Measurements from ENCODE around the gene MIPEP. TPM values are rescaled to one million over a fixed set of nuclear protein-coding genes. Genes with fewer than 3 reads are reported as not detected.

MIPEP gene
- total RNA-seq, 2 experiments from 2014 or later: 3.9 to 4.8 TPM

GRCh38 chr13:23877286-23877685, 11.9 kb downstream of the MIPEP start:
- no peaks in the 10 kb centered on the region for H3K9me3 Mint-ChIP-seq
- H3K4me3 ChIP-seq (ENCODE audit: low read length): no peak overlapping the region
- ATAC-seq (ENCODE audit: poor library complexity) (no peak), DNase-seq (no peak)
- CTCF ChIA-PET: no interaction called here
- H3K9me3 ChIP-seq (ENCODE audit: control insufficient read depth in 1 of 2, insufficient read depth in 1 of 2, low read length in 2 of 2): no peaks in the 10 kb centered on the region
- no peaks in the 10 kb centered on the region for H3K27me3 Mint-ChIP-seq
- no peak overlapping the region for H3K27ac Mint-ChIP-seq
- H3K4me3 Mint-ChIP-seq: no peak overlapping the region
- peaks cover 43% of the 10 kb centered on the region for H3K36me3 Mint-ChIP-seq (ENCODE audit: low read depth)
- H3K4me1 Mint-ChIP-seq (ENCODE audit: low read depth): no peaks in the 10 kb centered on the region
- no peak for TF ChIP-seq CTCF (IDR thresholded peaks at IDR 0.05)
- H3K27ac ChIP-seq (ENCODE audit: low read depth in 1 of 2, low read length in 2 of 2): no peak overlapping the region
- POLR2A ChIA-PET: no interaction called here
- no peaks in the 10 kb centered on the region for H3K27me3 ChIP-seq (ENCODE audit: control insufficient read depth in 1 of 2, insufficient read depth in 2 of 2, low read length in 2 of 2)
- peaks cover 12% of the 10 kb centered on the region for H3K36me3 ChIP-seq (ENCODE audit: insufficient read depth, low read length)
- intact Hi-C loops (cut with DNase I, micrococcal nuclease): loop anchor here in 1 of 2 experiments (5.0 kb wide), 1 partner anchor 300 kb away; no protein-coding TSS in a partner anchor
- H3K4me1 ChIP-seq (ENCODE audit: insufficient read depth, low read length): no peaks in the 10 kb centered on the region

- no peaks in the 10 kb centered on the region for H3K27me3 Mint-ChIP-seq
- DNase-seq (no peak), ATAC-seq (ENCODE audit: poor library complexity) (no peak)
- CTCF ChIA-PET: no interaction called here
- H3K36me3 Mint-ChIP-seq (ENCODE audit: low read depth): peaks cover 39% of the 10 kb centered on the region
- peaks cover 12% of the 10 kb centered on the region for H3K36me3 ChIP-seq (ENCODE audit: insufficient read depth, low read length)
- no peak overlapping the region for H3K27ac Mint-ChIP-seq
- no peaks in the 10 kb centered on the region for H3K9me3 Mint-ChIP-seq
- no peak for TF ChIP-seq CTCF (IDR thresholded peaks at IDR 0.05)
- H3K27ac ChIP-seq (ENCODE audit: low read depth in 1 of 2, low read length in 2 of 2): no peak overlapping the region
- H3K4me1 Mint-ChIP-seq (ENCODE audit: low read depth): no peaks in the 10 kb centered on the region
- H3K9me3 ChIP-seq (ENCODE audit: control insufficient read depth in 1 of 2, insufficient read depth in 1 of 2, low read length in 2 of 2): no peaks in the 10 kb centered on the region
- H3K4me1 ChIP-seq (ENCODE audit: insufficient read depth, low read length): no peaks in the 10 kb centered on the region
- H3K4me3 ChIP-seq (ENCODE audit: low read length): no peak overlapping the region
- H3K4me3 Mint-ChIP-seq: no peak overlapping the region
- intact Hi-C loops (cut with DNase I, micrococcal nuclease): loop anchor here in 1 of 2 experiments (5.0 kb wide), 1 partner anchor 299 kb away; no protein-coding TSS in a partner anchor
- H3K27me3 ChIP-seq (ENCODE audit: control insufficient read depth in 1 of 2, insufficient read depth in 2 of 2, low read length in 2 of 2): no peaks in the 10 kb centered on the region
- POLR2A ChIA-PET: no interaction called here
Measured at GRCh38 chr13:23876265-23876664, 12.9 kb downstream of the MIPEP start.

GRCh38 chr13:23871616-23872220, 17.5 kb downstream of the MIPEP start:
- Mint-ChIP-seq H3K4me3 (no peak overlapping the region), H3K9me3 (no peaks in the 10 kb centered on the region), H3K27ac (no peak overlapping the region), H3K27me3 (no peaks in the 10 kb centered on the region), H3K4me1 (ENCODE audit: low read depth) (no peaks in the 10 kb centered on the region), H3K36me3 (ENCODE audit: low read depth) (peaks cover 12% of the 10 kb centered on the region)
- Histone ChIP-seq H3K4me1 (ENCODE audit: insufficient read depth, low read length) (no peaks in the 10 kb centered on the region), H3K27me3 (ENCODE audit: control insufficient read depth in 1 of 2, insufficient read depth in 2 of 2, low read length in 2 of 2) (no peaks in the 10 kb centered on the region), H3K27ac (ENCODE audit: low read depth in 1 of 2, low read length in 2 of 2) (no peak overlapping the region), H3K9me3 (ENCODE audit: control insufficient read depth in 1 of 2, insufficient read depth in 1 of 2, low read length in 2 of 2) (no peaks in the 10 kb centered on the region), H3K36me3 (ENCODE audit: insufficient read depth, low read length) (peaks cover 4% of the 10 kb centered on the region), H3K4me3 (ENCODE audit: low read length) (no peak overlapping the region)
- TF ChIP-seq CTCF (IDR thresholded peaks at IDR 0.05): peak; percentile 80
- peak in 3 of 14 experiments; percentile 13 to 27 (median 18) for DNase-seq
- intact Hi-C loops (cut with DNase I, micrococcal nuclease): loop anchor here (1.0 to 5.0 kb wide), 2 partner anchors 204 to 405 kb away; no protein-coding TSS in a partner anchor
- ChIA-PET CTCF (no interaction called here), POLR2A (no interaction called here)
- no peak for ATAC-seq (ENCODE audit: poor library complexity)
